Peyer's patch (tissue), 4 donors: ENCODE results near the gene PSPC1. TPM values are rescaled to one million over a fixed set of nuclear protein-coding genes. Genes with fewer than 3 reads are reported as not detected.
"Not testable (repeated sequence)": the region's sequence is repeated elsewhere in the genome, so short reads cannot be mapped to it uniquely, and the experiment has no call there.

Source experiments
- DNase-seq, 3 donors: peaks; one replicate each; pipeline ENCODE4 v3.0.0-alpha.2; 2017 to 2019
- H3K27ac ChIP-seq, 4 donors: fragments of 200-600 bp; sonication (generic); one replicate each; pipeline ENCODE4 v1.5.1; 2016 to 2019
- H3K27me3 ChIP-seq, 2 donors: fragments of 200-600 bp; sonication (generic); one replicate each; pipeline ENCODE4 v1.5.1; 2019
- H3K36me3 ChIP-seq, 3 donors: fragments of 200-600 bp; sonication (generic); one replicate each; pipeline ENCODE4 v1.5.1; 2016 to 2019
- H3K4me1 ChIP-seq, 4 donors: fragments of 200-600 bp; sonication (generic); one replicate each; pipeline ENCODE4 v1.5.1; 2016 to 2019
- H3K4me3 ChIP-seq, 4 donors: fragments of 200-600 bp; sonication (generic); 1 replicate in 3 of 4; 2 replicates in 1 of 4; pipeline ENCODE4 v1.5.1; 2016 to 2019; ENCODE audit warnings: mild to moderate bottlenecking in 1 of 4
- H3K9me3 ChIP-seq, 4 donors: fragments of 200-600 bp; sonication (generic); one replicate each; pipeline ENCODE4 v1.5.1; 2016 to 2019; ENCODE audit warnings: mild to moderate bottlenecking in 1 of 4
- POLR2A ChIP-seq, 2 donors: fragments of 450-650 bp; IDR thresholded peaks; one replicate each; pipeline ENCODE4 v1.5.1; 2017; ENCODE audit warnings: antibody characterized with exemption in 2 of 2, mild to moderate bottlenecking in 2 of 2, moderate library complexity in 2 of 2
- total RNA-seq, 4 donors: library from RNA; depleted of rRNA; stranded (reverse); fragments of >200 nt; gene quantifications; one replicate each; pipeline ENCODE4 v1.1.0, GENCODE V29; 2016
- TF ChIP-seq, protein P1 (sequence below), 6 experiments: fragments of 450-650 bp in 4 of 6; fragments of 200-600 bp in 2 of 6; sonication (generic) in 1 of 6; IDR thresholded peaks; one replicate each; pipeline ENCODE4 v1.5.1; 2017 to 2019; ENCODE audit warnings: antibody characterized with exemption in 6 of 6, mild to moderate bottlenecking in 3 of 6, moderate library complexity in 1 of 6

The PSPC1 gene
- total RNA-seq, 4 donors from 2014 or later = 39.6 to 337 (median 67.3) TPM

DNA sequence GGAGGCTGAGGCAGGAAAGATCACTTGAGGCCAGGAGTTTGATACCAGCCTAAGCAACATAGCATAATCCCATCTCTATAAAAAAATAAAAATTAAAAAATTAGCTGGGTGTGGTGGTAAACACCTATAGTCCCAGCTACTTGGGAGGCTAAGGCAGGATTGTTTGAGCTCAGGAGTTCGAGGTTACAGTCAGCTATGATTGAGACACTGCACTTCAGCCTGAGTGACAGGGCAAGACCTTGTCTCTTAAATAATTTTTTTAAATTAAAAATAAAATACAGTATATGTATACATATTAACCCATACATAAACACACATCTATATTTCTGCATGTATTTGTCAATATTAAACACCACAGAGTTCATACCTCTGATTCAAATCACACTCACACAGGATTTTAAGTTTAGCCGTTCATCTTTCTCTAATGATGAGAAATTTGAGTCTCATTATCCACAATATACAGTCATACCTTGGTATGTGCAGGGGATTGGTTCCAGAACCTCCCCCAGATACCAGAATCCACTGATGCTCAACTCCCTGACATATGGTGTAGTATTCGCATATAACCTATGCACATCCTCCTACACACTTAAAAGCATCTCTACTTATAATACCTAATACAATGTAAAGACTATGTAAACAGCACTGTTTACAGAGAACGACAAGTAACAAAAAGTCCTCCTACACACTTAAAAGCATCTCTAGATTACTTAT lies 44.7 kb downstream of the PSPC1 start:
- no peak for DNase-seq
- no peaks in the 10 kb centered on the region for H3K4me1 ChIP-seq
- no peak overlapping the region for H3K4me3 ChIP-seq
- no peaks in the 10 kb centered on the region for H3K27me3 ChIP-seq
- H3K9me3 ChIP-seq = no peaks in the 10 kb centered on the region
- TF ChIP-seq, protein P1, sequence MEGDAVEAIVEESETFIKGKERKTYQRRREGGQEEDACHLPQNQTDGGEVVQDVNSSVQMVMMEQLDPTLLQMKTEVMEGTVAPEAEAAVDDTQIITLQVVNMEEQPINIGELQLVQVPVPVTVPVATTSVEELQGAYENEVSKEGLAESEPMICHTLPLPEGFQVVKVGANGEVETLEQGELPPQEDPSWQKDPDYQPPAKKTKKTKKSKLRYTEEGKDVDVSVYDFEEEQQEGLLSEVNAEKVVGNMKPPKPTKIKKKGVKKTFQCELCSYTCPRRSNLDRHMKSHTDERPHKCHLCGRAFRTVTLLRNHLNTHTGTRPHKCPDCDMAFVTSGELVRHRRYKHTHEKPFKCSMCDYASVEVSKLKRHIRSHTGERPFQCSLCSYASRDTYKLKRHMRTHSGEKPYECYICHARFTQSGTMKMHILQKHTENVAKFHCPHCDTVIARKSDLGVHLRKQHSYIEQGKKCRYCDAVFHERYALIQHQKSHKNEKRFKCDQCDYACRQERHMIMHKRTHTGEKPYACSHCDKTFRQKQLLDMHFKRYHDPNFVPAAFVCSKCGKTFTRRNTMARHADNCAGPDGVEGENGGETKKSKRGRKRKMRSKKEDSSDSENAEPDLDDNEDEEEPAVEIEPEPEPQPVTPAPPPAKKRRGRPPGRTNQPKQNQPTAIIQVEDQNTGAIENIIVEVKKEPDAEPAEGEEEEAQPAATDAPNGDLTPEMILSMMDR (IDR thresholded peaks at IDR 0.05) = no peak
- TF ChIP-seq POLR2A (IDR thresholded peaks at IDR 0.05) = no peak
- no peak overlapping the region for H3K27ac ChIP-seq
- H3K36me3 ChIP-seq = peaks cover 0 to 43% (median 3%) of the 10 kb centered on the region in 3 donors

DNA sequence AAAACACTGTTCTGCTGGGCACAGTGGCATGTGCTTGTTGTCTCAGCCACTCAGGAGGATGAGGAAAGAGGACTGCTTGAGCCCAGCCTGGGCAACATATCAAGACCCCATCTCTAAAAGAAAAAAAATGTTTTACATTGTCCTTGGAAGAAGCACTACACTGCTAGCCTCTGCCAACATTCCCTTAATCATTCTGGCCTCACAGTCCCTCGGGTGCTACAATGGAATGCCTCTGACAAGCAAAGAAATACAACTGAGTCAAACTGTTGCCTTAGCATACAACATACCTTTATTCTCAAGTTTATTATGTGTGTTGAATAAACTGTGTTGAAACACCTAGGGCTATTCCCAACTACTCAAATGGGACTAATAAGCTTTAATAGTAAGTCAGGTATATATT lies 56.1 kb downstream of the PSPC1 start:
- no peak for TF ChIP-seq POLR2A (IDR thresholded peaks at IDR 0.05)
- TF ChIP-seq, protein P1 (IDR thresholded peaks at IDR 0.05) = no peak
- Histone ChIP-seq H3K27ac (no peak overlapping the region), H3K4me3 (no peak overlapping the region), H3K4me1 (no peaks in the 10 kb centered on the region), H3K36me3 (peaks cover 0 to 29% (median 0%) of the 10 kb centered on the region in 3 donors), H3K27me3 (no peaks in the 10 kb centered on the region), H3K9me3 (no peaks in the 10 kb centered on the region)
- no peak for DNase-seq

DNA sequence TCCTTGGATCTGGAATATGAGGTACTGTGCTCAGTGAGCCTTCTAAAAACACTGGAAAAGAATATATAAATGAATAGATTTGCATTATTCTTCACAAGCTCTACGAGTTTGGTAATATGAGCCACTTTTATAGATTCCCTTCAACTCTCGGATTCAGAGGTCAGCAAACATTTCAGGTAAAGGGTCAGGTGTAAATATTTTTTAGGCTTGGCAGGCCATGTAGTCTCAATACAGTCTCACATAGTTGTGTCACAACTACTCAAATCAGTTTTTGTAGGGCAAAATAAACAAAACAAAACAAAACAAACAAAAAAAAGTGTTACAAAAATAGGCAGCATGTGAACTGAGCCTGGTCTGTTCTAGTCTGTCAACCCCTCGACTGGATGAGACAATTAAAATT lies 57.4 kb downstream of the PSPC1 start:
- H3K4me1 ChIP-seq = no peaks in the 10 kb centered on the region
- no peak overlapping the region for H3K4me3 ChIP-seq
- H3K9me3 ChIP-seq = no peaks in the 10 kb centered on the region
- no peaks in the 10 kb centered on the region for H3K27me3 ChIP-seq
- TF ChIP-seq POLR2A (IDR thresholded peaks at IDR 0.05) = no peak
- TF ChIP-seq, protein P1 (IDR thresholded peaks at IDR 0.05) = no peak
- H3K36me3 ChIP-seq = peaks cover 0 to 26% (median 0%) of the 10 kb centered on the region in 3 donors
- no peak for DNase-seq
- no peak overlapping the region for H3K27ac ChIP-seq

DNA sequence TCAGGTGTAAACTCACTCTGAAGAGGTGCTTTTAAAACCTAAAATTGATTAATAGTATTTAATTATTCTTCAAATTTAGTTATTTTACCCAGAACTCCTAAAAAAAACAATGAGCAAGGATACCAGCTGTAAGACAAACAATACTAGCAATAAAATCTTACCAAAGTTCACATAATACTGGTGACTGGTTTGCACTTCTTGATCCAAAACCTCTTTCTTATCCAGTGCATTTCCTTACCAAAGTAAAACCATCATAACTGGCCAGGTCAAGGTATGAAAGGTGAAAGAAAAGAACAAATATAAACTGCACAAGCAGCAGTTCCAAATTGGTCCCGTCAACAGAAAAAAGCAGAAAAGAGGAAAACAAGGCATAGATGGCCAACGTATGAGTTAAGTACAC lies 62.7 kb downstream of the PSPC1 start:
- DNase-seq = no peak
- Histone ChIP-seq H3K36me3 (peaks cover 0 to 10% (median 0%) of the 10 kb centered on the region in 3 donors), H3K9me3 (no peaks in the 10 kb centered on the region), H3K27ac (no peak overlapping the region), H3K4me3 (no peak overlapping the region), H3K27me3 (no peaks in the 10 kb centered on the region), H3K4me1 (no peaks in the 10 kb centered on the region)
- TF ChIP-seq, protein P1 (IDR thresholded peaks at IDR 0.05) = no peak

DNA sequence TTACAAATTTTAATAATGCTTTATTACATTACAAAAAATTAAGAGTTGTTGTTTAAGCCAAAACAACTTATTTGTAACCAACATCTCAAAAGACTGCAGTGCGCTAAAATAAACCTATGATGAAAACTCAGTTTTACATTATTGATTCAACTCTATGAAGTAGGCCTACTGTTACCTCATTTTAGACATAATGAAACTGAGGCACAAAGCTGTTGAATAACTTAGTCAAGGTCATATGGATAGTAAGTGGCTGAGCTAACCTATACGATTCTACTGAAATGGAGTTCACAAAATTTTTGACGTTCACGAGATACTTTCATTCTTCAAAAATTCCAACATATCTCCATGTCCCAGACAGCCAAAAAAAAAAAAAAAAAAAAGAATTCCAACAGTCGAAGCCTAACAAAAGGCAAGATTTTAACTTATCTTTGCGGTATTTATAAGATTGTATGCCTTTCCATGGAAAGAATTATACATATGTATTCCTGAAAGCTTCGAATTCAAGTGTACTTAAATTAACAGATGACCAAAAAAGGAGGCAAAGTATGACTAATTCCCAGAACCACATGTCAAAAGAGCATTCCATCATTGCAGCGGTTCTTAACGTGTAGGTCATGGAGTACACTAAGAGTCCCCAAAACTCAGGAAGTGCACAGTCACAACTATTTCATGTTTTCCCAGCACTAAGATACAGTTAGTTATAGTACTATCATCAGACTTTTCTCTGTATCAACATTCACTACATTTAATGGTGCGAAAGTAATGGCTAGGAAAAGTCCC lies 69.4 kb downstream of the PSPC1 start:
- no peak for DNase-seq
- Histone ChIP-seq H3K9me3 (no peaks in the 10 kb centered on the region), H3K4me3 (no peak overlapping the region), H3K36me3 (peaks cover 0 to 10% (median 0%) of the 10 kb centered on the region in 3 donors), H3K27me3 (no peaks in the 10 kb centered on the region), H3K4me1 (no peaks in the 10 kb centered on the region), H3K27ac (no peak overlapping the region)
- no peak for TF ChIP-seq POLR2A (IDR thresholded peaks at IDR 0.05)
- TF ChIP-seq, protein P1 (IDR thresholded peaks at IDR 0.05) = no peak

DNA sequence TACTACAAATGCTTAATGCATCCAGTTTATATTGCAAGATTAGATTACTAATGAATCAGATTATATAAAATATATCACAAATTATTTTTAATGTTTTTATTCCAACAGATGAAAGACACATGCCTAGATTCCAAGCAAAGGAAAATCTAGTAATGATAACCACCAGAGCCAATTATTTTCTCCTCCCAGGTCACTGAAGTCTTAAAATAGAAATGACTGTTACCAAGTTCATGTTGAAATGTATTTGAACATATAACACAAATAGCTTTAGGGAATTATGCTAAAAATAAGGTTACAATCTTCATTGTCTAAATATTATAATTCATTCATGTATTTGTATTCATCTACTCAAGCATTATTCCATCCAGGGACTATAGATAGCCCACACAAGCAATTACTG lies 73.0 kb downstream of the PSPC1 start:
- H3K36me3 ChIP-seq, H3K27me3 ChIP-seq, DNase-seq, H3K27ac ChIP-seq, H3K9me3 ChIP-seq, H3K4me3 ChIP-seq, H3K4me1 ChIP-seq: not testable (repeated sequence)

DNA sequence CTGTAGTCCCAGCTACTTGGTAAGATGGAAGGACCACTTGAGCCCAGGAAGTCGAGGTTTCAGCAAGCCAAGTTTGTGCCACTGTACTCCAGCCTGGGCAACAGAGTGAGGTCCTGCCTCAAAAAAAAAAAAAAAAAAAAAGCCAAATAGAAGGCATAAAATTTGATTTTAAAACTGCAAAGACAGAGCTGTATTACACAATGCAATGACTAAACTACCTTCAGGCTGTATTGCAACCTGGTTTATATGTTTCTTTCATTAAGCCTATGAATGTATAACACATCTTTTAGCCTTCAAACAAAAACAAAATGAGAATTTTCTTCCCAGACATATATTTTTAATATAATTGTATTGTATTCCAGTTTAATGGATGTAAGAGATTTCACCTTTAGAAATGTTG lies 73.7 kb downstream of the PSPC1 start:
- DNase-seq, H3K27me3 ChIP-seq, H3K4me3 ChIP-seq, H3K27ac ChIP-seq, H3K9me3 ChIP-seq, H3K4me1 ChIP-seq, H3K36me3 ChIP-seq: not testable (repeated sequence)

DNA sequence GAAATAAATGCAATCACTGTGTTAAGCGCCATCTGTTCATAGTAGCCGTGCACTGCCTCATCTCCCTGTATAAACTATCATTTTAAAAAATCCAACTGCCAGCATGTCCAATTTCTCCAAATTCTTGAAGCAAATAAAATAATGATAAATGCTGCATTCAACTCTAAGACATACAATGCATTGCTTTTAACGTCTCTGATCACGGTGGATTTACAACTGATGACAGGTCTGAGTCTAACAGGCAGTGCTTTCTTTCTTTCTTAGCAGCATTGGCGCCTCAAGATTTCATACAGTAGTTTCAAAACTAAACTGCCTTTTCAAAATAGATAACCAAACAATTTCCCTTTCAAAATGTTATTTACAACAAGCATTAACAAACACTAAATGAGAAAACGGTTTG lies 78.5 kb downstream of the PSPC1 start:
- DNase-seq, H3K4me3 ChIP-seq, H3K27ac ChIP-seq, H3K9me3 ChIP-seq, H3K4me1 ChIP-seq, H3K36me3 ChIP-seq, H3K27me3 ChIP-seq: not testable (repeated sequence)

DNA sequence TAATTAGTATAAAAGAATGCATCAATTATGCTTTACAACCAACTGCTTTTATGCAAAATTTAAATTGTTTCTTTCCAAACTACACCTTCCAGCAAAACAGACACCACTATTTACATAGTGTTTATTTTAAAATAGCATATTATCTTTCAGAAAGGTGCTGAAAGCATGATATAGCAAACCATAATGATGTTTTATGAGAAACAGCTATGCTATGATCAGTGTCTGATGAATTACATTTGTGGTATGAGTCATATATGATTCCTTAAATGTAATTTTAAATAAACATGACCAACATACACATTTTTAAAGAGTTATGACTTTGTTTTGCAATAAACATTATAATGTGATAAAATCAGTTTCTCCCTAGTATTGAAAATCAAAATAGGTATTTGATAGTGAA lies 81.1 kb downstream of the PSPC1 start:
- not testable (repeated sequence) for H3K9me3 ChIP-seq, H3K27me3 ChIP-seq, H3K4me1 ChIP-seq, H3K27ac ChIP-seq, H3K36me3 ChIP-seq, H3K4me3 ChIP-seq, DNase-seq
